ENCODE measurements around the gene RBFOX2. TPM values are rescaled to one million over a fixed set of nuclear protein-coding genes. Genes with fewer than 3 reads are reported as not detected.
A peak's percentile ranks its signal among the peaks of the same experiment; 100 is the strongest.

The RBFOX2 gene
- polyA plus RNA-seq, 2 of the 4 experiments (the other 2 are of a cell fraction) = 30.3 to 77.7 TPM

GRCh38 chr22:35835998-35836691, 192.5 kb downstream of the RBFOX2 start:
- TF ChIP-seq JUN (IDR thresholded peaks at IDR 0.05) = 0 out of 5 replicates have a peak, but pooled peaks have one; percentile 13 to 30
- TF ChIP-seq ZNF302 (CRISPR knock-in tag; IDR thresholded peaks at IDR 0.05) = no peak
- no peak for TF ChIP-seq ZC3H11A (IDR thresholded peaks at IDR 0.05)
- TF ChIP-seq MYC (IDR thresholded peaks at IDR 0.05; ENCODE audit: borderline replicate concordance, low read length) = no peak
- TF ChIP-seq ATOH8 (CRISPR knock-in tag; IDR thresholded peaks at IDR 0.05; ENCODE audit: low read depth) = no peak
- no peak for TF ChIP-seq USF2 (IDR thresholded peaks at IDR 0.05)
- TF ChIP-seq BHLHE40 (IDR thresholded peaks at IDR 0.05; ENCODE audit: low read depth, low read length) = no peak
- no peak for TF ChIP-seq E2F6 (IDR thresholded peaks at IDR 0.05; ENCODE audit: borderline replicate concordance, low read depth)
- TF ChIP-seq TFCP2L1 (CRISPR knock-in tag; IDR thresholded peaks at IDR 0.05) = no peak
- TF ChIP-seq EP300 (IDR thresholded peaks at IDR 0.05) = no peak
- TF ChIP-seq FOSL2 (IDR thresholded peaks at IDR 0.05) = peak; percentile 33; the same call in 1 of the 2 replicates
- TF ChIP-seq FOSL2 (CRISPR knock-in tag; IDR thresholded peaks at IDR 0.05) = peak; percentile 69
- peak; percentile 87 for TF ChIP-seq MAX (IDR thresholded peaks at IDR 0.05)
- TF ChIP-seq RARB (CRISPR knock-in tag; IDR thresholded peaks at IDR 0.05) = no peak
- WGBS (ENCODE audit: missing lambda C conversion rate) = 2% methylated on average over 6 of the region's 6 CpGs
- FAIRE-seq (no peak), DNase-seq (ENCODE audit: low read depth in 1 of 2, low spot score in 1 of 2) (peak; percentile 68 to 75), ATAC-seq (peak; percentile 82 to 84)
- Histone ChIP-seq H3K4me1 (peaks cover 46% of the 10 kb centered on the region), H3K9me3 (no peaks in the 10 kb centered on the region), H3K4me3 (peak overlapping the region; percentile 52), H3K27ac (peak overlapping the region; percentile 86 to 87), H3K4me2 (peak overlapping the region; percentile 87)
- ChIA-PET CTCF (interaction anchor here (0.6 to 1.8 kb wide), 9 partner anchors 9 to 406 kb away, joined by 3 to 6 read pairs (median 3); no protein-coding TSS in a partner anchor), POLR2A (interaction anchor here (0.6 to 1.6 kb wide), 3 partner anchors 11 to 533 kb away, joined by 3 to 6 read pairs (median 4); no protein-coding TSS in a partner anchor)

GRCh38 chr22:35835267-35835997, 193.2 kb downstream of the RBFOX2 start:
- peaks cover 41% of the 10 kb centered on the region for H3K4me1 ChIP-seq

More at GRCh38 chr22:35835267-35835997, 193.2 kb downstream of the RBFOX2 start:
- Histone ChIP-seq H3K9me3 (no peaks in the 10 kb centered on the region), H3K27ac (peak overlapping the region; percentile 86 to 87), H3K4me2 (peak overlapping the region; percentile 87), H3K4me3 (peak overlapping the region; percentile 52)
- no peak for FAIRE-seq
- TF ChIP-seq RNF2 (IDR thresholded peaks at IDR 0.05; ENCODE audit: borderline replicate concordance, low read depth) = no peak
- 0 out of 2 replicates have a peak, but pooled peaks have one; percentile 36 for TF ChIP-seq FOSL2 (IDR thresholded peaks at IDR 0.05)
- peak; percentile 38; the same call in 1 of the 2 replicates for TF ChIP-seq FOSL2 (CRISPR knock-in tag; IDR thresholded peaks at IDR 0.05)
- TF ChIP-seq HDAC2 (IDR thresholded peaks at IDR 0.05) = no peak
- peak; percentile 12; the same call in 1 of the 2 replicates for TF ChIP-seq JUNB (IDR thresholded peaks at IDR 0.05)
- TF ChIP-seq ZSCAN20 (CRISPR knock-in tag; IDR thresholded peaks at IDR 0.05) = no peak
- TF ChIP-seq ELK1 (IDR thresholded peaks at IDR 0.05; ENCODE audit: low read depth, low read length) = no peak
- peak; percentile 41 to 57; a peak in 3 of 4 replicates for TF ChIP-seq CEBPB (IDR thresholded peaks at IDR 0.05)
- no peak for ATAC-seq
- no peak for DNase-seq (ENCODE audit: low read depth in 1 of 2, low spot score in 1 of 2)
- WGBS (ENCODE audit: missing lambda C conversion rate) = 2% methylated on average over 3 of the region's 3 CpGs
- ChIA-PET POLR2A (interaction anchor here (0.6 to 1.6 kb wide), 4 partner anchors 12 to 532 kb away, joined by 3 to 6 read pairs (median 4); no protein-coding TSS in a partner anchor), CTCF (interaction anchor here (0.6 to 1.8 kb wide), 9 partner anchors 9 to 405 kb away, joined by 3 to 6 read pairs (median 3); no protein-coding TSS in a partner anchor)
